ENCODE measurements around the gene PBXIP1. TPM values are rescaled to one million over a fixed set of nuclear protein-coding genes. Genes with fewer than 3 reads are reported as not detected.

The PBXIP1 gene, protein sequence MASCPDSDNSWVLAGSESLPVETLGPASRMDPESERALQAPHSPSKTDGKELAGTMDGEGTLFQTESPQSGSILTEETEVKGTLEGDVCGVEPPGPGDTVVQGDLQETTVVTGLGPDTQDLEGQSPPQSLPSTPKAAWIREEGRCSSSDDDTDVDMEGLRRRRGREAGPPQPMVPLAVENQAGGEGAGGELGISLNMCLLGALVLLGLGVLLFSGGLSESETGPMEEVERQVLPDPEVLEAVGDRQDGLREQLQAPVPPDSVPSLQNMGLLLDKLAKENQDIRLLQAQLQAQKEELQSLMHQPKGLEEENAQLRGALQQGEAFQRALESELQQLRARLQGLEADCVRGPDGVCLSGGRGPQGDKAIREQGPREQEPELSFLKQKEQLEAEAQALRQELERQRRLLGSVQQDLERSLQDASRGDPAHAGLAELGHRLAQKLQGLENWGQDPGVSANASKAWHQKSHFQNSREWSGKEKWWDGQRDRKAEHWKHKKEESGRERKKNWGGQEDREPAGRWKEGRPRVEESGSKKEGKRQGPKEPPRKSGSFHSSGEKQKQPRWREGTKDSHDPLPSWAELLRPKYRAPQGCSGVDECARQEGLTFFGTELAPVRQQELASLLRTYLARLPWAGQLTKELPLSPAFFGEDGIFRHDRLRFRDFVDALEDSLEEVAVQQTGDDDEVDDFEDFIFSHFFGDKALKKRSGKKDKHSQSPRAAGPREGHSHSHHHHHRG
- 60.6 TPM for total RNA-seq (2013)
- polyA plus RNA-seq (10 to 100 TPM; 23.1 to 31.7 (median 24.0) TPM), polyA minus RNA-seq (28.7 and 49.7 TPM in 2 replicates), total RNA-seq (2.9 to 56.2 (median 41.0) reads per million in 11 experiments)

GRCh38 chr1:154955718-154956543, at the start of gene PBXIP1:
PBXIP1 (minus strand) TSS chr1:154956099; CDS start chr1:154953721, 2,378 bp downstream.
- H4K20me1 ChIP-seq (ENCODE audit: insufficient read depth, low read length), result peaks cover 55% of the 10 kb centered on the region
- DNase-seq, result peak; percentile 81 to 90 (median 83)
- 0% methylated on average over 12 of the region's 18 CpGs for WGBS (ENCODE audit: insufficient coverage)
- H3K4me3 ChIP-seq (replicated peaks in 1 of 3; ENCODE audit: low read depth in 2 of 3, low read length in 3 of 3), result peak within 1 kb of the TSS; percentile 79 to 93 (median 82)
- Mint-ChIP-seq H3K27me3 (ENCODE audit: low read depth in 3 of 3) (peaks cover 0 to 5% (median 1%) of the 10 kb centered on the region in 3 donors), H3K9me3 (no peaks in the 10 kb centered on the region), H3K36me3 (peaks cover 18 to 25% of the 10 kb centered on the region in 2 donors), H3K27ac (peak within 1 kb of the TSS; percentile 90 to 99 (median 95)), H3K4me1 (peaks cover 63% of the 10 kb centered on the region), H3K4me3 (peak within 1 kb of the TSS; percentile 94 to 99)
- H3K4me2 ChIP-seq (replicated peaks; ENCODE audit: extremely low read depth, low read length, poor library complexity, severe bottlenecking), result peak within 1 kb of the TSS; percentile 84
- no peaks in the 10 kb centered on the region for H3K27me3 ChIP-seq (ENCODE audit: control insufficient read depth in 2 of 2, insufficient read depth in 2 of 2, low read length in 2 of 2)
- peak within 1 kb of the TSS; percentile 66 to 76 for H3K27ac ChIP-seq (ENCODE audit: low read depth in 1 of 2, low read length in 2 of 2)
- H3K4me1 ChIP-seq (ENCODE audit: control insufficient read depth in 1 of 2, insufficient read depth in 2 of 2, low read length in 2 of 2), result peaks cover 38 to 55% of the 10 kb centered on the region in 2 donors
- H2AFZ ChIP-seq (ENCODE audit: insufficient read depth, low read depth, low read length, poor library complexity, severe bottlenecking), result peak within 1 kb of the TSS; percentile 79
- intact Hi-C loops (cut with micrococcal nuclease), result no loop called here
- no peaks in the 10 kb centered on the region for H3K9me3 ChIP-seq (replicated peaks in 1 of 2; ENCODE audit: control insufficient read depth in 1 of 2, insufficient read depth in 1 of 2, low read length in 2 of 2)
- peak within 1 kb of the TSS; percentile 42 for H3K9ac ChIP-seq (ENCODE audit: insufficient read depth, low read length, poor library complexity, severe bottlenecking)
- peak; percentile 30 for TF ChIP-seq CTCF (IDR thresholded peaks at IDR 0.05)
- peaks cover 20 to 28% of the 10 kb centered on the region in 2 donors for H3K36me3 ChIP-seq (replicated peaks in 1 of 2; ENCODE audit: control insufficient read depth in 1 of 2, insufficient read depth in 2 of 2, low read length in 2 of 2)
- H3K79me2 ChIP-seq (ENCODE audit: insufficient read depth, low read length), result peaks cover 55% of the 10 kb centered on the region
